G401 (cell line): ENCODE results near the gene EDN1. TPM values are rescaled to one million over a fixed set of nuclear protein-coding genes. Genes with fewer than 3 reads are reported as not detected.

Source experiments
- DNase-seq: peaks from one replicate; pipeline ENCODE4 v3.0.0-alpha.2; 2015; ENCODE audit warnings: low spot score
- in situ Hi-C: cut with HindIII; loops from 2 replicates; pipeline ENCODE4 v1.10.0; 2016; ENCODE audit warnings: low sequenced_read_pairs, mixed read lengths
- total RNA-seq: library from RNA; depleted of rRNA; stranded (reverse); fragments of >200 nt; shearing (Covaris generic); gene quantifications from 2 replicates; pipeline ENCODE4 v1.2.3, GENCODE V29; 2014; rRNA removed

The EDN1 gene
- total RNA-seq, result 0.49 and 0.68 TPM in 2 replicates

GRCh38 chr6:12289933-12290820, at the start of gene EDN1:
EDN1 (plus strand) TSS chr6:12290361; CDS start chr6:12290630, 269 bp downstream.
- in situ Hi-C loops, result no loop called here
- peak; percentile 47 for DNase-seq

GRCh38 chr6:12241493-12242175, 48.5 kb upstream of the EDN1 start:
- DNase-seq, result no peak
- in situ Hi-C loops, result no loop called here

GRCh38 chr6:12243169-12243568, 47.0 kb upstream of the EDN1 start:
- DNase-seq, result no peak
- in situ Hi-C loops, result no loop called here

DNA sequence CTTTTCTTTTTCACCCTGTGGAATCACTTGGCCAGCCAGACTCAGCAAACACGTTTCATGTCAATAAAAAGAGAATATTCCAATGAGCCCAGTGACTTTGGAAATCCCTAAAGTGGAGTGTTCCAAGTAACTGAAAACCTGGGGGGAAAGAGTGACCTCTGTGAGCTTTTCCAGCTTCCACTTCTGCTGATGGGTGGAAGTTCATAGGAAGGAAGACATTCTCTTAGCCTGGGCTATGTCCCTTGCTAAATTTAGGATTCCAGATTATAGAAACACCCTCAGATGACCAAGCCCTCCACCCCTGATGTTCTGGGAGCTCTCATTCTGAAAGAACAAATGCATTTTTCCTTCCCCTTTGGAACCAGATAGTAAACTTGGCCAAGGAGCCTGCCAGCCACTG, 44.8 kb upstream of the EDN1 start:
- no peak for DNase-seq
- in situ Hi-C loops, result no loop called here

- no peak for DNase-seq
- in situ Hi-C loops, result no loop called here
Observed at GRCh38 chr6:12245763-12246718, 44.1 kb upstream of the EDN1 start.

DNA sequence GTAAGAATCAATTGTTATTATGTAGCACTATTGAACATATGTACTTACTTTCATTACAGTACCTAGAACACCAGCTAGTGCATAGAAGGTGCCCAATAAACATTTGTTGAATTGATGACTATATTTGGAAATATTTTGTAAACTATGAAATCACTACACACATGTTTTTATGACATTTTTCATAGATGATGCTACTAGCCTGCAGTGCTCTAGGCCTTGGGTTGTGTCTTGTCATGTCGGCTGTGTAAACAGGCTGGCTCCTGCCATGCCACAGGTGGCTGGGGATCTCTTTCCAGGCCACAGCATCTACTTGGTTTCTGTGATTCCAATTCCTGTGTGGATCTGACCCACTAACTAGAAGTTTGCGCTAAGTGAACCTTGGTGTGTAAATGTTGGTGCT, 43.3 kb upstream of the EDN1 start:
- in situ Hi-C loops, result no loop called here
- DNase-seq, result no peak

GRCh38 chr6:12249541-12250382, 40.4 kb upstream of the EDN1 start:
- no peak for DNase-seq
- in situ Hi-C loops, result no loop called here

GRCh38 chr6:12250383-12250770, 39.8 kb upstream of the EDN1 start:
- in situ Hi-C loops, result no loop called here
- no peak for DNase-seq

GRCh38 chr6:12254210-12254609, 36.0 kb upstream of the EDN1 start:
- no peak for DNase-seq
- in situ Hi-C loops, result no loop called here

DNA sequence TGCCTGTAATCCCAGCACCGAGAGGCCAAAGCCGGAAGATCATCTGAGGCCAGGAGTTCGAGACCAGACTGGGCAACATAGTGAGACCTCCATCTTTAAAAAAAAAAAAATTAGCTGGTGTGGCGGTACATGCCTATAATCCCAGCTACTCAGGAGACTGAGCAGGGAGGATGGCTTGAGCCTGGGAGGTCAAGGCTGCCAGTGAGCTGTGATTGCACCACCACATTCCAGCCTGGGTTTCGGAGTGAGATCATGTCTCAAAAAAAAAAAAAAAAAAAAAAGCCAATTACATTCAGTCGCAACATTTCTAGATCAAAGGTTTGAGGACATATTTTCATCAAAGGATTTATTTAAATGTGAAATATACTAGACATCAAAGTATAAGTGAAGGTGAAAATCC, 32.0 kb upstream of the EDN1 start:
- in situ Hi-C loops, result no loop called here
- no peak for DNase-seq

DNA sequence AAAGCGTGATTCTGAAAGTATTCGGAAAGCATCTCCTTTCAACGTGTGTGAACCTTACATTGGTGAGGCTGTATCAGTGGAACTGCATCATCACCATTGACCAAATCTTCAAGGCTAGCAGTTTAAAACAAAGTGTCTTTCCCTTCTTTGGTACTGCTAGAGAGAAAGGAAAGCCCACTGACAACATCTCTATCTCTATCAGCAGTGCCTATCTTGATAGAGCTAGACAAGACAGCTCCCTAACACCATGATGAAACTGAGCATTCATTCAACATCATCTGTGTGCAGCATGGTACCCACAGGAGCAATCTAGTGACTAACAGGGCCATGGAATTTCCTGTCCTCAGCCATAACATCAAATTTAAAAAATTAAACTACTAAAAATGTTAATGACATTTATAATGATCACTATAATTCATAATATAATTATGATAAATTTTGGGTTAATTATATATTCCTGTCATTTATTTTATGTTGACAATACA, 31.5 kb upstream of the EDN1 start:
- no peak for DNase-seq
- in situ Hi-C loops, result no loop called here

- no peak for DNase-seq
- in situ Hi-C loops, result no loop called here
Observed at GRCh38 chr6:12260458-12261093, 29.6 kb upstream of the EDN1 start.

- DNase-seq, result no peak
- in situ Hi-C loops, result no loop called here
Observed at GRCh38 chr6:12261502-12261901, 28.7 kb upstream of the EDN1 start.

DNA sequence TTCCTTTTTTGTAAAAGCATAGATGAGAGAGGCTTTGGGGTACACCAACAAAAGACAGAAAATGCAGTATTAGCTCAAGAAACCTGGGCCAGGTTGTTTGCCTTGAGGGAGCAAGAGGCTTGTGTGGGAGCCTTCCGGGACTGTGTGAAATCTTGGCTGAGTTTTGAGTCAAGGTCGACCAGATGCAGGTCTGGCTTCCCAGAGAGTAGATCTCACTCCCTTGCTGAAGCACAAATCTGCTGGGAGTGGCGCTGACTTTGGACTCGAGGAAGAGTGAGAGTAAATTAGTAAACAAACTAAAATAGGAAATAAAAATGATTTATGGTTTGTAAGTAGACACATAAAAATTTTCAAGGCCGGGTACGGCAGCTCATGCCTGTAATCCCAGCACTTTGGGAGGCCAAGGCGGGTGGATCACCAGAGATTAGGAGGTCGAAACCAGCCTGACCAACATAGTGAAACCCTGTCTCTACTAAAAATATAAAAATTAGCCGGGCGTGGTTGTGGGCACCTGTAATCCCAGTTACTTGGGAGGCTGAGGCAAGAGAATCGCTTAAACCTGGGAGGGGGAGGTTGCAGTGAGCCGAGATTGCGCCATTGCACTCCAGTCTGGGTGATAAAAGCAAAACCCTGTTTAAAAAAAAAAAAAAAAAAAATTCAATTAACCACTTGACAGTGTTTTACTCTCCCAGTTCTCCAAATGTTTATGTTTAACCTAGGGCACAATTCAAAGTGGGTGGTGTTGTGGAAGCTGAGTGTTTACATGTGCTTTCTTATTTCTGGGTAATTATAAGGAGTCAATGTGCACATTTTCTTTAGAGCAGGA, 27.7 kb upstream of the EDN1 start:
- in situ Hi-C loops, result no loop called here
- DNase-seq, result no peak

DNA sequence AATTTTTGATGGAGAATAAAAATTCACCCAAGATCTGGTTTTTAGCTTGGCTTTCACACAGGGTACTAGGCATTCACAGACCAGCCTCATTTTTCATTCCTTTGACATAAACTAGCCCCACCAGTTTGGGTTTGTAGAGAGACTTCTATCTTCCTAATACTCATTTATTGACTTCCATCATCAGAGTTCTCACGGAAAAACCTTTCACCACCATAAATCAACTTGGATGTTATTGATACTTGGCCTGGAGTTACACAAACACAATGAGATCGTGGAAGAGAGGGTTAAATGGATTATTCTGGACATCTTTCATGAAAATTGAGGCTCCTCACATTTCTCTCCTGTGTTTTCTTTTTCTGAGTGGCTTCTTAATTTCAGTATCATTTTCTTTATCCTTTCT, 26.8 kb upstream of the EDN1 start:
- no peak for DNase-seq
- in situ Hi-C loops, result no loop called here

DNA sequence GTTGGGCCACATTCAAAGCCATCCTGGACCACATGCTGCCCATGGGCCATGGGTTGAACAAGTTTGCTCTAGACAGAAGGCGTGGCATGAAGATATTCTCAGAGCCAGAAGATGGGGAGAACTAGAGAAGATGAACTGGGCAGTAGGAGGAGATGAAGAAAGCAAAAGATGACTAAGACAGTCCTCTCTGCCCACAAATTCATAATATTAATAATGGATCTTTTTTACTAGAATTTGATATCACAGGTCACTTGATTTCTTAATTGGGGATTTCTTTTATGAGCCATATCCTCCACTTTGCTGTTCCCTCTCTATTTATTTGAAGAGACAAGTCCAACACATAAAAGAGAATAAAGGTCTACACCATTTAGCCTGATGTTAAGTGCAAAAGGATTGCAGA, 25.5 kb upstream of the EDN1 start:
- in situ Hi-C loops, result no loop called here
- no peak for DNase-seq

- no peak for DNase-seq
- in situ Hi-C loops, result no loop called here
Observed at GRCh38 chr6:12265296-12265695, 24.9 kb upstream of the EDN1 start.
